Middle frontal gyrus (tissue), 1 donor: ENCODE data around the gene ACADL.

Experiments used
- DNase-seq: peaks from one replicate; pipeline ENCODE4 v3.0.0-alpha.2; 2015; ENCODE audit warnings: low spot score; ENCODE audit errors: extremely low spot score

Gene ACADL

DNA sequence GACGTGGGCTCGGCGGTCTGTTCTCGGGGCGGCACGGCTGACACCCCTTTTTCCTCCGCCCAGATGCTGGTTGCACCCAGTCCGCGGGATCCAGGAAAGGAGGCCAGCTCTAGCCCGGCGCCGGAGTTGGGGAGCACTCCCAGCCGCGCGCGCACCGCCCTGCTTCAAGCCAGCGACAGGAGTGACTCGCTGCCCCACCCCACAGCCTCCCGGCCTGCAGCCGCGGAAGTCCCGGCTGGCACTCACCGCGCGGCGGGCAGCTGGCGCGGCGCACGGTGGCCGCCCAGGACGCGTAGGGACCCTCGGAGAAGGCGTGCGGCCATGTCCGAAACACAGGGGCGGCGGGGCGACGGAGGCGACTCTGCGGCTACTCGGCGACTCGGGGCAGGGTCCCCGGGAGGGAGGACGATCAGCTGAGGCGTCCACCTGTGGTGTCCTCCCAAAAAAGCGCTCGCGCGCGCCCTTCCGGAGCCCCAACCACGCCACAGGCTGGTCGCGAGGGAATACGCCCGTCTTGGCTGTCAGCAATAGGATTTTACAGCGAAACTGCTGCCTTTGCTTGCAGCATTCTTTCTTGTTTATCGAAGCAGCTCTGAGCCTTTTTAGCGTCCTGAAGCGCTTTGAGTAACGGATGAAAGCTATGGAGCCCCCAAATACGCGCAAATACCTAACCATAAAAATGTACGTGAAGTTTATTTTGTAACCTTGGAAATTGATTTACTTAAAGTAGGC, at the start of gene ACADL:
TSS of gene ACADL (minus strand) at position 507 of the 732 bp plus-strand sequence. CDS start at position 323, 184 bp downstream.
- no peak for DNase-seq

DNA sequence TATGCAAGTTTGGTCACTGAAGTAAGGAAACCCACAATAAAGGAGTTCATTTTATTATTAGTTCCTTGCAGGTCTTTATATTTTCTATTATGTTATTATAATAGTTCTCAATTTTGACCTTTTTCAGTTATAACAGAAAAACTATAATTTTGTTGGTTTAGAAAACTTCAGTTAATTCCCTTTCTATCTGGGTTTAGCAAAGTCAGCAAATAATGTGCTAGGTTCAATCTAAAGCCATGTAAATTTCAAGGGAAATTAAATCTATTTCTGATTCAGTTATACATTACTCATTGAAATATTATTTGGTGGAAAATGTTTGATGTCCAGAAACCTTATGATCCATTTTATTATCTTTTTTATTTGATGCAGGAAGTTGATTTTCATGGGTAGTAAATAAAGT, 46.1 kb upstream of the ACADL start:
- DNase-seq = no peak

DNA sequence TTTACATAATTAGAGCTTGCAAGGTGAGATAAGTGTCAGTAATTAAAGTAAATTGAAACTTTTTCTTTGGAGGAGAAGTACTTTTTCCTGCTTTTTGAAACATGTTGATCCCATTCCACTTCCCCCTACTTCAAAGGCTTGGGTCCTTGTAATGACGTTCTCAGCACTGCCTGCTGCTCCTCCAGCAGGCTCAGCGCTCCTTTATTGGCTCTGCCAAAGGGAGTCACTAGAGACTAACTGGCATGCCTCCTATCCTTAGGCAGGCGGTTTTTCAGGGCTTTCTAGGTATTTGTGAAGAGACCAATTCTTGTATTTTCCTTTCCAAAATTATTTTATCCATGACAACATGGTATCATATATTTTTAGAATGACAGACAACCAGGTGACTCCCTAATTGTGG, 43.9 kb upstream of the ACADL start:
- DNase-seq = no peak

- no peak for DNase-seq
These were observed 43.0 kb upstream of the ACADL start for GRCh38 chr2:210268281-210268680.

DNA sequence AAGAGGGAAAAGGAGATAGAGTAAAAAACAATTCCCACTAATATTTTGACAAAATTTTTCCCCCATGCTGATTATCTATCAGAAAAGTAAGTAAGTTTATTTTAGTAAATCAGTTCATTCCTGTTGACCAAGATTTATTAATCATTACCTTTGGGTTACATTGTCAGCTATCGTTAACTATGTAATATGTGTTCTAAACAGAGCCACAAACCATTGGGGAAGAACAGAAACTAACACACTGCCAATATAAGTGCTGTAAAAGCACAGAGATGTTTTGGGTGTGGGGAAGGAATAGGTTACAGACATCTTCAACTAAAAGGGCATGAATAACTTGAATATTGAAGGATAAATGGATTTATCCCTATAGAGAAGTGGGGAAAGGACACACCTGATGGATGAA, 42.5 kb upstream of the ACADL start:
- DNase-seq = no peak

GRCh38 chr2:210264282-210264681, 39.0 kb upstream of the ACADL start:
- DNase-seq = no peak

DNA sequence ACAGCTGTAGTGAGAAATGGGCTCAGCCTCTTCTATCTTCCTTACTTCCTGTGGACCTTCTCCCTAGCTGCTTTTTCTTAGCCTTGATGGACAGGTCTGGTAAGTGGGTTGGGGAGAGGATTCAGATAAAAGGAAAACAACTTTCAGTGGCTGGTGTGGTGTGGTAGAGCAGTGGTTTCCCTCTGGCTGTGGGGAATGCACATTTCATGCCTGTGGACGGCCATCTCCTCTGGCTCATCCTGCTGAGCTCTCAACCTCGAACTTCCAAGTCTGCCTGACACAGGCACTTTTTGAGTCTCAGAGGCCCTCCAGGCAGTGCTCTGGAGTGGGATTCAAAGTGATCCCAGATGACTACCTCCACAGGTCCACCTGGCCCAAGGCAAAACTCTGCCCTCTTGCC, 38.6 kb upstream of the ACADL start:
- no peak for DNase-seq

GRCh38 chr2:210262036-210262435, 36.8 kb upstream of the ACADL start:
- no peak for DNase-seq

DNA sequence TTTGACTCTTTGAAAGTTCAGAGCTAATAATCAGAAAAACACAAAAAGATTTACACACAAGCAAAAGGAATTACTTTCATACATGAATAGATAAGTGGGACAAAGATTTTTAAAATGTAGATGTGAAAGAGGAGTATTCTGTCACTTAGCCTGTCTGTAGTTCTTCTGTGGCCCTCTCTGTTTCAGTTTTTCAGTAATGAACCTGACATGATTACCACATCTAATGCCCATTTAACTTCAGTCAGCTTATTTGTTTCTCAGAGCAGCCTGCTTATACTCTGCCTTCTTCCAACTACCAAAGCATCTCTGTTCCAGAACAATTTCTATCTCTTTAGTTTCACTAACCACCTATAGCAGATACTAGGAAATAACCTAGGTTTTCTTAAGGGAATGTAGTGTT, 34.4 kb upstream of the ACADL start:
- DNase-seq = no peak

DNA sequence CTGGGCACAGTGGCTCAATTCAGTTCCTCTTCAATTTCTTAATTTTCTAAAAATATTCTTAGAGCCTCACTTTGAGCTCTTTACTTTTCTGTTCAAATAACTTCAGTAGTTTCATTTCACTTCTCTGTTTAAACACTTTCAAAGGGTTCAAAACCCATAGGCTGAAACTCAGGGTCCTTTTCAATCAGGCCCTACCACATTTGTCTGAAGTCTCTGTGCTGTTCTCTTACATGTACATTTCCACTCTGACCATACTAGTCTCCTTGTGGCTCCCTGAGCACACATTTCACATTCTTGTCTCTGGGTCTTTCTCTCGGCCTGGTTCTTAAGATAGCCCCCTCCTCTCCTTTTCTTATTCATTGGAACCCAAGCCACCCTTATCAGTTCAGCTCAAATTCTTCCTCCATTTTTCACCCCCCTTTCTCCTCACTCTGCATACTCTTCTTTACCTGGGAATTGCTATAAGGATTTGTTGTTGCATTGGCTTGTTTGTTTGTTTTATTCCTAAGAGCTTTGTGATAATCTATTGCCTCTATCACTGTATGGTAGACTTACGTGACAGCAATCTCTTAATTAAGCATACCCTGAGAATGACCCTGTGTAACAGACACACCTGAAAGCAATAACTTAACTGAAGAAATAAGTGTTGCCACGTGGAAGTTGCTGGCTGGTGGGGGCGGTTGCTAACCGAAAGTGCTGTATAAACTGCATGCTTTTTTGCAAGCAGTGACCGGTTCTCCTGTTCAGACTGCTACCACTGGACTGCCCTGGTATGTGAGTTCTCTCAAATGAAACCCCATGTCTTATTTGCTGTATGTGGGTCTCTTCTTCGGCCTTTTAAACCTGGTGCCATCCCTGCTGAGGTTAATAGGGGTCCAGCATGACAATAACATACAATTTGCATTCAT, 27.7 kb upstream of the ACADL start:
- no peak for DNase-seq

DNA sequence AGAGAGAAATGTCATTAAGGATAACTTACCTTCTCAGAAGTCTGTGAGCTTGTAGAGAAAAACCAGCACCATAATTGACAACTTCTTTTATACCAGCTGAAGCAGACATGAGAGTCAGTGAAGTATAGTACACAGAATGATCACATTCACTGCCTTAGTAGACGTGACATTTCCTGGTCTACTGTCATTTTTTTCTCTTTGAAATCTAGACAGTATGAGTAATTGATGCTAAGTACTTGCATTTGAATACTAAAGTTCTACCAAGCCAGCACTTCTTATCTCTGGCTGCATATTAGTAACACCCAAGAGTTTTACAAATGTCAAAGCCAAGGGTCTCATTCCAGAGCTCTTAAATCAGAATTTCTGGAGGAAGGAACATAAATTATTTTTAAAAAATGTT, 25.4 kb upstream of the ACADL start:
- DNase-seq = no peak

- DNase-seq = no peak
These were observed 8.2 kb upstream of the ACADL start for GRCh38 chr2:210233487-210233886.

DNA sequence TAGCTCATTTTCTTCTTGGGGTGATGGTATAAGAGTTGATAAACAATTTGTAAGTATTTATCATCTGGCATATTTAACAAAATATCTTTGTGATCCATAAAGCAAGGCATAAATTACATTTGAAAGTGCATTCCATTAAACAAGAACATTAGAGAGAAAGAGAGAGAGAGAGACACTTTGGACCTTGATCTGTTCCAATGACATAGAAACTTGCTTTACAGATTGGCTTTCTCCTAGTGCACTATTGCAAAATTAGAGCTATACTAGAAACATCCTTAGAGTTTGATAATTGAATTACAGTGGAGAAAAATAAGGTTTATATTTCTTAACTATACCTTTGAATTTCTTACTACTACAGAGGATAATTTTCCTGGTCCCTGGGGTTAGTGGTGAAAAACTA, 5.7 kb upstream of the ACADL start:
- DNase-seq = no peak

- DNase-seq = no peak
These were observed 5.3 kb upstream of the ACADL start for GRCh38 chr2:210230518-210230917.

- DNase-seq = no peak
These were observed 3.3 kb upstream of the ACADL start for GRCh38 chr2:210228586-210228985.

DNA sequence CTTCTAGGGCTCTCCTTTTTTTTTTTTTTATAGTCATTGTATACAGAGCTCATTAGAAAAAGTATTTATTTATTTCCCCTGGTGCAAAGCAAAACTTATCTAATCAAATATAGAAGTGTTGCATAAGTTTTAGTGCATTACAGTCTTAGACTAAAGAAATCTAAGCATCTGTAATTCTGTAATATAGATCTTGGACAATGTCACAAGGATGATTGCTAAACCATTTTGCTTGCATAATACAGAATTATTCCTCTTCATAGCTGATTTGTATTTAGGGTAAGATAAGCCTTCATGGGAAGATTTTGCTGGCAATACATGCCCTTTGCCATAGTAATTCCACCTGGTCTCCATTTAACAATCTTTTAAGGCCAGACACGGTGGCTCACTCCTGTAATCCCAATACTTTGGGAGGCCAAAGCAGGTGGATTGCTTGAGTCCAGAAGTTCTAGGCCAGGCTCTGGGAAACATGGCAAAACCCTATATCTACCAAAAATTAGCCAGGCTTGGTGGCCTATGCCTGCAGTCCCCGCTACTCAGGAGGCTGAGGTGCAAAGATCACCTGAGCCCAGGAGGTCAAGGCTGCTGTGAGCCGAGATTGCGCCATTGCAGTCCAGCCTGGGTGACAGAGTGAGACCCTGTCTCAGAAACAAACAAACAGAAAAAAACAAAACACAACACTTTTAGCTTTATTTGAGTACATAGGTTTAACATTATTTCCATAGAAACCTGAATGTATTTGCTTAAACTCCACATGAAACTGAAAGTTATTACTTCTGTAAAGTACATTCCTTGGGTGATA, 2.2 kb upstream of the ACADL start:
- DNase-seq = no peak

- DNase-seq = no peak
These were observed 976 bp upstream of the ACADL start for GRCh38 chr2:210226223-210226622.

- DNase-seq = no peak
These were observed 681 bp downstream of the ACADL start for GRCh38 chr2:210224591-210224940.

DNA sequence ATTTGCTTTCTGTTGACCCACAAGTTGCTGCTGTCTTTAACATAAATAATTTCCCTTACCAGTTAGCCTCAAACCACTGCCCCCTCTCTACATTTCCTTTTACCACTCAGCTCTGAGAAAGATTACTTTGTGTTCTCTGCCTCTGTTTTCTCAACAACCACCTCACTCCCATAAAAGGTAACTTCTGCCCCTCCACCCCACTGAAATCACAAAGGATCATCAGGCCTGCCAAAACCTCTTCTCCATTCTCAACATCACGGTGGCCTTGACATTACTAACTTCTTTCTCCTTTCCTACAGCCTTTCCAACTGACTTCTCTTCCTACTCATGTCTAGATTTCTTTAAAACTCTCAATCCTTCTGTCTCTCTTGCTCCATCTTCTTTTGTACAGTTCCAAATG, 10.1 kb downstream of the ACADL start:
- DNase-seq = no peak

DNA sequence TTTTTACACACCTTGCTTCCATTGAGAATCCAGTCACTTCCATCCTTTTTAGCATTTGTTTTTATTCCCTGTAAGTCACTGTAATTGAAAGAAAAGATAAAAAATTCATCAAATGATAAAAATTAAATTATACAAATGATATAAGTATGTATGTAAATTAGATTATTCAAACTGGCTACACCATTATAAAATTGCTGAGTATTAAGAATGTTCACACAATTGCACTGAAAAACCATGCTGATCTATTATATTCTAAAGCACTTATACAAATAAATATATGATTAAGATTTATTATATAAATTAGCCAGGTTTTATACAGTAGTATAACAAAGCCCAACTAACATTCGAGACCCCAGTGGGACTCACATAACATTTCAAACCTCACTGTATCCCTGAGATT, 15.1 kb downstream of the ACADL start:
- DNase-seq = no peak

DNA sequence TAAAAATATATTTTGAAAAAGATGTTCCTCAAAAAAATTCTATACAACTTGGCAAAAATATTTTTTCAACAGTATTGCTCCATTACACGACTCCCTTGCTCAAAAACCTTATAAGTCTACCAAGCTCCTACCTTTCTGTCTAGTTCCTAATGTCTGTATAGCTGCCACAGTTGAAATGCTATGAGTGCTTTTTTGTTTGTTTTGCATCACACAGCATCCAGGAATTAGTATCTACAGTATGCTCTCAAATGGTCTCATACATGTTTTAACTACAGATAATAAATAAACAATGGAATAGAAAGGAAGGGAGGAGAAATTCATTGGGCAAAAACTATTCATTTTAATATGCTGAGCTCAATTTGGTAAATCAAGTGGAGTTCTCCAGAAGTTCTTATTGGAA, 17.3 kb downstream of the ACADL start:
- no peak for DNase-seq

DNA sequence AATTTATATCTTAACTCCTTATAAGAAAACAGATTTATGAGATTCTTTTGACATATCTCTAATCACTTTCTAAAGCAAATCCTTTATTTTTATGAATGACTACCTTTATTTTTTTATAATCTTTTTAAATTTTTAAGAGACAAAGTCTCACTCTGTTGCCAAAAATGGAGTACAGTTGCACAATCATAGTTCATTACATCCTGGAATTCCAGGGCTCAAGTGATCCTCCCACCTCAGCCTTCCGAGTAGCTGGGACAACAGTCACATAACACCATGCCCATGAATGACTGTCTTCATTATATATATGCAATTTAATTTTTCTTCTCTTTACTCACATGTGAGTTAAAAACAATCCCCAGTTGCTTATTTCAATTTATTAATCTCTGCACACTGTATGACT, 21.7 kb downstream of the ACADL start:
- no peak for DNase-seq
